Lower lobe of right lung (tissue), 2 donors: Measurements from ENCODE around the gene KCNQ4. TPM values are rescaled to one million over a fixed set of nuclear protein-coding genes. Genes with fewer than 3 reads are reported as not detected.

Experiments
- ATAC-seq, 2 donors: fragments of 200-7000 bp; cut with Tn5 transposase; one replicate each; pipeline ENCODE4 v1.9.1; 2020 to 2022; ENCODE audit warnings: mild to moderate bottlenecking in 2 of 2, moderate library complexity in 2 of 2
- DNase-seq: peaks from one replicate; pipeline ENCODE4 v3.0.0-alpha.2; 2020
- H3K27ac ChIP-seq: fragments of 200-600 bp; one replicate; pipeline ENCODE4 v1.8.0; 2022
- H3K27me3 ChIP-seq: fragments of 200-600 bp; one replicate; pipeline ENCODE4 v1.8.0; 2022; ENCODE audit warnings: low read depth
- H3K36me3 ChIP-seq: fragments of 200-600 bp; one replicate; pipeline ENCODE4 v1.8.0; 2022; ENCODE audit warnings: mild to moderate bottlenecking
- H3K4me1 ChIP-seq: fragments of 200-600 bp; one replicate; pipeline ENCODE4 v1.8.0; 2022
- H3K4me3 ChIP-seq: fragments of 200-600 bp; one replicate; pipeline ENCODE4 v1.8.0; 2022; ENCODE audit warnings: mild to moderate bottlenecking
- H3K9me3 ChIP-seq: fragments of 200-600 bp; one replicate; pipeline ENCODE4 v1.8.0; 2022
- CTCF ChIP-seq: fragments of 200-600 bp; IDR thresholded peaks from one replicate; pipeline ENCODE4 v1.8.0; 2022; ENCODE audit warnings: antibody characterized with exemption, mild to moderate bottlenecking
- intact Hi-C: fragments of 100-400 bp; cut with DNase I; formaldehyde crosslinking; loops from one replicate; pipeline ENCODE4 v1.11.0; 2022
- total RNA-seq: library from RNA; stranded (reverse); fragmentation: NEBNext Ultra II Directional; extraction: Animal tissue kit (Norgen Biotek cat#: 25700); gene quantifications from one replicate; pipeline ENCODE4 v1.2.1, GENCODE V29; 2021
- donor health status: DM: no; HTN: yes; CAD: no; lungs with severe emphysema.

KCNQ4 gene
- total RNA-seq, 1 donor from 2014 or later: 0.89 TPM

- H3K36me3 ChIP-seq: no peaks in the 10 kb centered on the region
- H3K27ac ChIP-seq: no peak overlapping the region
- TF ChIP-seq CTCF: no peak
- H3K4me3 ChIP-seq: no peak overlapping the region
- intact Hi-C loops: no loop called here
- no peaks in the 10 kb centered on the region for H3K27me3 ChIP-seq
- DNase-seq: no peak
- peaks cover 9% of the 10 kb centered on the region for H3K4me1 ChIP-seq
- no peak for ATAC-seq
- no peaks in the 10 kb centered on the region for H3K9me3 ChIP-seq
These were observed 31.8 kb downstream of the KCNQ4 start for GRCh38 chr1:40815420-40815819.

- peak overlapping the region; percentile 56 for H3K4me3 ChIP-seq
These were observed 34.2 kb downstream of the KCNQ4 start for GRCh38 chr1:40817791-40818263.

GRCh38 chr1:40818264-40818961 lies 34.8 kb downstream of the KCNQ4 start:
- Histone ChIP-seq H3K4me3 (peak overlapping the region; percentile 56), H3K36me3 (no peaks in the 10 kb centered on the region), H3K27ac (no peak overlapping the region), H3K27me3 (no peaks in the 10 kb centered on the region), H3K4me1 (peaks cover 9% of the 10 kb centered on the region), H3K9me3 (no peaks in the 10 kb centered on the region)
- intact Hi-C loops: no loop called here
- DNase-seq (peak; percentile 82), ATAC-seq (peak; percentile 87 to 93)
- TF ChIP-seq CTCF: no peak

More at GRCh38 chr1:40817791-40818263, 34.2 kb downstream of the KCNQ4 start:
- no peaks in the 10 kb centered on the region for H3K9me3 ChIP-seq
- H3K27me3 ChIP-seq: no peaks in the 10 kb centered on the region
- TF ChIP-seq CTCF: no peak
- DNase-seq: no peak
- H3K27ac ChIP-seq: no peak overlapping the region
- intact Hi-C loops: no loop called here
- H3K4me1 ChIP-seq: peaks cover 9% of the 10 kb centered on the region
- ATAC-seq: no peak
- no peaks in the 10 kb centered on the region for H3K36me3 ChIP-seq

GRCh38 chr1:40819101-40819500 lies 35.5 kb downstream of the KCNQ4 start:
- ATAC-seq: no peak
- Histone ChIP-seq H3K4me3 (peak overlapping the region; percentile 56), H3K36me3 (no peaks in the 10 kb centered on the region), H3K4me1 (peaks cover 9% of the 10 kb centered on the region), H3K27ac (no peak overlapping the region), H3K27me3 (no peaks in the 10 kb centered on the region), H3K9me3 (no peaks in the 10 kb centered on the region)
- no peak for DNase-seq
- intact Hi-C loops: no loop called here
- TF ChIP-seq CTCF: no peak

- Histone ChIP-seq H3K36me3 (no peaks in the 10 kb centered on the region), H3K4me3 (no peak overlapping the region), H3K27ac (no peak overlapping the region), H3K4me1 (peaks cover 9% of the 10 kb centered on the region), H3K9me3 (no peaks in the 10 kb centered on the region), H3K27me3 (no peaks in the 10 kb centered on the region)
- ATAC-seq (no peak), DNase-seq (no peak)
- no peak for TF ChIP-seq CTCF
- intact Hi-C loops: no loop called here
These were observed 36.7 kb downstream of the KCNQ4 start for GRCh38 chr1:40820251-40820797.
